Osteoblast (primary cell): ENCODE data around the gene AKR1C2. TPM values are rescaled to one million over a fixed set of nuclear protein-coding genes. Genes with fewer than 3 reads are reported as not detected.
"Not testable (repeated sequence)": the region's sequence is repeated elsewhere in the genome, so short reads cannot be mapped to it uniquely, and the experiment has no call there.

Source experiments
- DNase-seq: peaks from one replicate; pipeline ENCODE4 v3.0.0; 2011; ENCODE audit warnings: low spot score, mixed read lengths; ENCODE audit not compliant: insufficient read length; ENCODE audit errors: missing footprints
- H2AFZ ChIP-seq: 2 replicates; pipeline ENCODE4 v1.6.0; 2011; ENCODE audit warnings: mild to moderate bottlenecking, low read length
- H3K27ac ChIP-seq: 2 replicates; pipeline ENCODE4 v1.5.1; 2011; ENCODE audit warnings: mild to moderate bottlenecking, low read depth, low read length, moderate library complexity
- H3K27me3 ChIP-seq: 2 replicates; pipeline ENCODE4 v1.6.0; 2012; ENCODE audit warnings: mild to moderate bottlenecking, control low read depth, inconsistent platforms, low read length, moderate library complexity; ENCODE audit not compliant: insufficient read depth
- H3K36me3 ChIP-seq: 2 replicates; pipeline ENCODE4 v1.5.1; 2011; ENCODE audit warnings: mild to moderate bottlenecking, low read length, control low read depth, moderate library complexity; ENCODE audit not compliant: insufficient read depth
- H3K4me1 ChIP-seq: 2 replicates; pipeline ENCODE4 v1.5.1; 2011; ENCODE audit warnings: mild to moderate bottlenecking, low read length, control low read depth, moderate library complexity; ENCODE audit not compliant: insufficient read depth
- H3K4me2 ChIP-seq: 2 replicates; pipeline ENCODE4 v1.6.0; 2011; ENCODE audit warnings: mild to moderate bottlenecking, low read length; ENCODE audit not compliant: insufficient read depth
- H3K4me3 ChIP-seq: fragments of 200-600 bp; sonication (generic); 3 replicates; pipeline ENCODE4 v1.5.1; 2012; ENCODE audit warnings: mild to moderate bottlenecking, low read length, inconsistent platforms; ENCODE audit not compliant: insufficient read depth
- H3K79me2 ChIP-seq: 2 replicates; pipeline ENCODE4 v1.6.0; 2012; ENCODE audit warnings: mild to moderate bottlenecking, low read length, control low read depth, inconsistent platforms; ENCODE audit not compliant: insufficient read depth
- H3K9me3 ChIP-seq: 2 replicates; pipeline ENCODE4 v1.5.1; 2011; ENCODE audit warnings: low read depth, low read length, control low read depth
- H4K20me1 ChIP-seq: 2 replicates; pipeline ENCODE4 v1.6.0; 2012; ENCODE audit warnings: mild to moderate bottlenecking, low read length, control low read depth; ENCODE audit not compliant: insufficient read depth
- CTCF ChIP-seq: IDR thresholded peaks from 2 replicates; pipeline ENCODE4 v1.5.1; 2011; ENCODE audit warnings: mild to moderate bottlenecking, low read depth, low read length, moderate library complexity; ENCODE audit errors: extremely low read depth
- total RNA-seq: library from RNA; depleted of rRNA; stranded (reverse); fragments of >200 nt; gene quantifications from 2 replicates; pipeline ENCODE4 v1.2.3, GENCODE V29; 2012

AKR1C2 gene
- total RNA-seq, 1 donor: 46.0 TPM

GRCh38 chr10:4990217-4990616, 13.4 kb downstream of the AKR1C2 start:
- no peaks in the 10 kb centered on the region for H4K20me1 ChIP-seq
- peaks cover 3% of the 10 kb centered on the region for H3K4me1 ChIP-seq
- H3K79me2 ChIP-seq: no peaks in the 10 kb centered on the region
- H3K9me3 ChIP-seq: no peaks in the 10 kb centered on the region
- DNase-seq: no peak
- no peak for TF ChIP-seq CTCF
- H3K27ac ChIP-seq: no peak overlapping the region
- no peak overlapping the region for H3K4me2 ChIP-seq
- no peaks in the 10 kb centered on the region for H3K27me3 ChIP-seq
- H3K36me3 ChIP-seq: no peaks in the 10 kb centered on the region
- H2AFZ ChIP-seq: no peak overlapping the region
- H3K4me3 ChIP-seq: no peak overlapping the region

GRCh38 chr10:4988000-4988641, 15.5 kb downstream of the AKR1C2 start:
- not testable (repeated sequence) for H3K4me3 ChIP-seq, H4K20me1 ChIP-seq, H2AFZ ChIP-seq, DNase-seq, H3K4me1 ChIP-seq, H3K79me2 ChIP-seq, H3K36me3 ChIP-seq, H3K27ac ChIP-seq, H3K27me3 ChIP-seq, H3K9me3 ChIP-seq, H3K4me2 ChIP-seq

- H3K9me3 ChIP-seq: no peaks in the 10 kb centered on the region
- H4K20me1 ChIP-seq: no peaks in the 10 kb centered on the region
- no peak overlapping the region for H3K4me3 ChIP-seq
- no peaks in the 10 kb centered on the region for H3K36me3 ChIP-seq
- H3K4me1 ChIP-seq: peaks cover 9% of the 10 kb centered on the region
- DNase-seq: no peak
- TF ChIP-seq CTCF: peak; percentile 10
- H3K27me3 ChIP-seq: no peaks in the 10 kb centered on the region
- peak overlapping the region; percentile 45 for H2AFZ ChIP-seq
- peak overlapping the region; percentile 37 for H3K4me2 ChIP-seq
- peak overlapping the region; percentile 64 for H3K27ac ChIP-seq
- no peaks in the 10 kb centered on the region for H3K79me2 ChIP-seq
Observed at GRCh38 chr10:4984971-4985594, 18.6 kb downstream of the AKR1C2 start.

- H2AFZ ChIP-seq: no peak overlapping the region
- H3K4me3 ChIP-seq: no peak overlapping the region
- DNase-seq: no peak
- no peak for TF ChIP-seq CTCF
- no peaks in the 10 kb centered on the region for H3K27me3 ChIP-seq
- H3K9me3 ChIP-seq: no peaks in the 10 kb centered on the region
- H3K79me2 ChIP-seq: no peaks in the 10 kb centered on the region
- H3K4me2 ChIP-seq: no peak overlapping the region
- H4K20me1 ChIP-seq: no peaks in the 10 kb centered on the region
- H3K36me3 ChIP-seq: no peaks in the 10 kb centered on the region
- peaks cover 9% of the 10 kb centered on the region for H3K4me1 ChIP-seq
- H3K27ac ChIP-seq: no peak overlapping the region
Observed at GRCh38 chr10:4984223-4984622, 19.4 kb downstream of the AKR1C2 start.
